K562 (cell line): ENCODE results near the gene VWC2L. TPM values are rescaled to one million over a fixed set of nuclear protein-coding genes. Genes with fewer than 3 reads are reported as not detected.

Source experiments
- CHD4 ChIP-seq: fragments of 200-600 bp; sonication (generic); IDR thresholded peaks from 3 replicates; pipeline ENCODE4 v1.6.1; 2012; ENCODE audit warnings: low read depth, mild to moderate bottlenecking, mixed read lengths, low read length, inconsistent platforms; ENCODE audit not compliant: insufficient read depth, insufficient replicate concordance, poor library complexity, severe bottlenecking
- CREB3L1 ChIP-seq: fragments of 450-650 bp; IDR thresholded peaks from 2 replicates; pipeline ENCODE4 v1.6.1; 2014; ENCODE audit warnings: low read depth, mild to moderate bottlenecking, moderate library complexity, borderline replicate concordance
- GTF3C2 ChIP-seq: IDR thresholded peaks from 3 replicates; pipeline ENCODE4 v1.6.1; 2011; ENCODE audit warnings: borderline replicate concordance, mild to moderate bottlenecking, moderate library complexity; ENCODE audit not compliant: insufficient read length; ENCODE audit errors: extremely low read depth
- NFYB ChIP-seq: IDR thresholded peaks from 2 replicates; pipeline ENCODE4 v1.6.1; 2011; ENCODE audit warnings: mild to moderate bottlenecking, moderate library complexity; ENCODE audit not compliant: insufficient read length; ENCODE audit errors: extremely low read depth
- ZBTB33 ChIP-seq: sonication (generic); formaldehyde crosslinking; IDR thresholded peaks from 2 replicates; pipeline ENCODE4 v1.8.1; 2023; ENCODE audit warnings: mild to moderate bottlenecking, missing genetic modification reagents
- ZNF311 ChIP-seq: fragments of 250-450 bp; sonication (Bioruptor Pico); IDR thresholded peaks from 2 replicates; pipeline ENCODE4 v1.4.0; 2020; ENCODE audit warnings: mild to moderate bottlenecking, moderate library complexity
- polyA plus RNA-seq, 8 experiments: library from polyadenylated mRNA; depleted of rRNA in 4 of 8; stranded (reverse) in 5 of 8; unstranded in 3 of 8; fragments of >200 nt; fragmentation: Nextera tagmentation in 2 of 8; fragmentation: Illumina TruSeq in 1 of 8; extraction: Ambion mirVana in 2 of 8; extraction: Trizol in 1 of 8; gene quantifications; 2 replicates each; pipeline versions ENCODE4 v1.2.1 to v1.2.3, GENCODE V29; 2011 to 2014; ENCODE audit warnings: inconsistent platforms in 1 of 8, missing spikeins in 1 of 8
- total RNA-seq, 7 experiments: library from RNA; depleted of rRNA in 6 of 7; stranded (reverse); fragments of >200 nt in 6 of 7; fragmentation: Illumina TruSeq in 2 of 7; extraction: Trizol in 2 of 7; gene quantifications; 2 replicates each; pipeline versions ENCODE4 v1.2.1 to v1.2.3, GENCODE V29; 2011 to 2021; ENCODE audit warnings: low replicate concordance in 1 of 7

Gene VWC2L
- total and polyA plus RNA-seq, 9 of the 15 experiments (the other 6 are each of a cell fraction or from before 2014, with no cell fraction given) = not detected

DNA sequence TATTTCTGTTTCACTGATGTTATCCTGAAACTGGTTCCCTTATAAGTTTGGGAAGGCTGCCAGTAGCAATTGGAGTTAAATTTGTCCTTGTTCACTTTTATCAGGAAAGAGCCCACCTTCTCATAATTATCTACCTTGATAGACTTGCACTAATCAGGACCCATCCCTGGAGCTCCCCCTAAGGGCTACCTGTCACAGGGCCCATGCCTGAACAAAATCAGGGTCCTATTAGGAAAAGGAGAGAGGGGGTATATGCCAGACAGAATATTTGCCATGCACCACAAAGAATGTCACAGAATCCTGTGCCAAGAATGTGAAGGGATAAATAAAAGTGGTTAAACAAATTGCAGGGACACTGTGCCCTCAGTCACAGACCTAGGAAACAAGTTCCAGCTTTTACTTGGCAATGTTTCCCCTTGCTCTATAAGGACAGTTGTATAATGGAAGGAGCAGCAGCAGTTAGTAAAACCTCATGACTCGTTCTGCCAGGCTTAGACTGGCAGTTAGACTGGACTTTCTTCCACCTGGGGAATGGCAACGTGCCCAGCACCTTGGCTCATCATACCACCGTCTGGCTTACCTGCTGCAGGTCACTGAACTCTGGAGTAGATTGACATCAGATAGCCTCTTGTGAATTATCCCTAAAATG, 32.3 kb upstream of the VWC2L start (continued):
- TF ChIP-seq ZBTB33 (CRISPR knock-in tag) (no peak), GTF3C2 (no peak), CHD4 (no peak), CREB3L1 (no peak), NFYB (no peak), ZNF311 (CRISPR knock-in tag) (no peak)
